Natural killer cell (primary cell): ENCODE results near the gene NEMF. TPM values are rescaled to one million over a fixed set of nuclear protein-coding genes. Genes with fewer than 3 reads are reported as not detected.
"Not testable (repeated sequence)": the region's sequence is repeated elsewhere in the genome, so short reads cannot be mapped to it uniquely, and the experiment has no call there.

Experiments used
- ATAC-seq, 3 donors: fragments of 150-1000 bp in 2 of 3; fragments of 200-7000 bp in 1 of 3; cut with Tn5 transposase; 1 replicate in 1 of 3; 2 replicates in 2 of 3; pipeline ENCODE4 v1.10.0; 2021; ENCODE audit warnings: mild to moderate bottlenecking in 2 of 3, moderate library complexity in 2 of 3
- DNase-seq, 2 donors: peaks; one replicate each; pipeline versions ENCODE4 v3.0.0 to v3.0.0-alpha.2; 2013 to 2021; ENCODE audit warnings: mixed read lengths in 1 of 2
- H3K27ac ChIP-seq: one replicate; pipeline ENCODE4 v1.5.1; 2013; ENCODE audit warnings: mild to moderate bottlenecking, low read length
- H3K27me3 ChIP-seq: one replicate; pipeline ENCODE4 v1.6.1; 2013; ENCODE audit warnings: low read length; ENCODE audit not compliant: control insufficient read depth, insufficient read depth
- H3K36me3 ChIP-seq: one replicate; pipeline ENCODE4 v1.6.1; 2013; ENCODE audit warnings: low read length; ENCODE audit not compliant: control insufficient read depth, insufficient read depth
- H3K4me1 ChIP-seq: one replicate; pipeline ENCODE4 v1.6.1; 2013; ENCODE audit warnings: low read length; ENCODE audit not compliant: control insufficient read depth, insufficient read depth
- H3K4me3 ChIP-seq: one replicate; pipeline ENCODE4 v1.5.1; 2013; ENCODE audit warnings: low read length
- H3K9me3 ChIP-seq: one replicate; pipeline ENCODE4 v1.6.1; 2013; ENCODE audit warnings: low read length; ENCODE audit not compliant: control insufficient read depth, insufficient read depth
- H3K27ac Mint-ChIP-seq, 2 donors: one replicate each; pipeline ENCODE4 v1.8.0; 2022; ENCODE audit warnings: mild to moderate bottlenecking in 2 of 2, mixed read lengths in 2 of 2, moderate library complexity in 1 of 2
- H3K27me3 Mint-ChIP-seq, 2 donors: one replicate each; pipeline ENCODE4 v1.8.0; 2022; ENCODE audit warnings: low read depth in 2 of 2, mixed read lengths in 2 of 2
- H3K36me3 Mint-ChIP-seq: one replicate; pipeline ENCODE4 v1.8.0; 2022; ENCODE audit warnings: mixed read lengths
- H3K4me1 Mint-ChIP-seq, 2 donors: one replicate each; pipeline ENCODE4 v1.8.0; 2022; ENCODE audit warnings: mixed read lengths in 2 of 2
- H3K4me3 Mint-ChIP-seq: one replicate; pipeline ENCODE4 v1.8.0; 2022; ENCODE audit warnings: mild to moderate bottlenecking, moderate library complexity, mixed read lengths
- H3K9me3 Mint-ChIP-seq, 2 donors: one replicate each; pipeline ENCODE4 v1.8.0; 2022; ENCODE audit warnings: mixed read lengths in 2 of 2
- CTCF ChIP-seq: fragments of 200-600 bp; IDR thresholded peaks from one replicate; pipeline ENCODE4 v1.8.0; 2022; ENCODE audit warnings: antibody characterized with exemption
- WGBS: methylation state at CpG from one replicate; pipeline ENCODE4 v1.1.7; 2013; ENCODE audit warnings: missing lambda C conversion rate; ENCODE audit not compliant: insufficient coverage; 5-methylcytosine and 5-hydroxymethylcytosine counted together
- intact Hi-C: fragments of 100-400 bp; cut with micrococcal nuclease; formaldehyde crosslinking; loops from one replicate; pipeline ENCODE4 v1.14.2; 2022
- total RNA-seq, 4 donors: library from RNA; stranded (reverse); fragments of 120-200 nt in 1 of 4; gene quantifications; one replicate each; pipeline versions ENCODE4 v1.2.3 to v1.2.4, GENCODE V29; 2013 to 2022

NEMF gene
- total RNA-seq, 3 donors from 2014 or later (not counting 1 experiment from before 2014, with no cell fraction given), result 120 to 126 (median 122) TPM

- no peaks in the 10 kb centered on the region for H3K4me1 Mint-ChIP-seq
- TF ChIP-seq CTCF, result no peak
- Histone ChIP-seq H3K27ac (no peak overlapping the region), H3K4me3 (no peak overlapping the region), H3K4me1 (no peaks in the 10 kb centered on the region), H3K36me3 (peaks cover 69% of the 10 kb centered on the region), H3K9me3 (no peaks in the 10 kb centered on the region), H3K27me3 (no peaks in the 10 kb centered on the region)
- H3K36me3 Mint-ChIP-seq, result peaks cover 16% of the 10 kb centered on the region
- no peaks in the 10 kb centered on the region for H3K9me3 Mint-ChIP-seq
- ATAC-seq (no peak), DNase-seq (no peak)
- H3K27me3 Mint-ChIP-seq, result no peaks in the 10 kb centered on the region
- WGBS, result no CpG with 5 or more reads among the region's 2 CpGs
- H3K4me3 Mint-ChIP-seq, result no peak overlapping the region
- intact Hi-C loops, result no loop called here
- H3K27ac Mint-ChIP-seq, result peak overlapping the region; percentile 56 to 77
Observed at GRCh38 chr14:49796025-49796424, 56.6 kb downstream of the NEMF start.

GRCh38 chr14:49792618-49793017 lies 60.0 kb downstream of the NEMF start:
- no peak for TF ChIP-seq CTCF
- Mint-ChIP-seq H3K4me1 (peaks cover 0 to 5% of the 10 kb centered on the region in 2 donors), H3K4me3 (no peak overlapping the region), H3K27me3 (no peaks in the 10 kb centered on the region), H3K9me3 (no peaks in the 10 kb centered on the region), H3K27ac (no peak overlapping the region), H3K36me3 (peaks cover 18% of the 10 kb centered on the region)
- DNase-seq, result no peak
- ATAC-seq, result no peak
- WGBS, result 0% methylated on average over 1 of the region's 1 CpG
- Histone ChIP-seq H3K27ac (no peak overlapping the region), H3K27me3 (no peaks in the 10 kb centered on the region), H3K9me3 (no peaks in the 10 kb centered on the region), H3K4me3 (no peak overlapping the region), H3K4me1 (no peaks in the 10 kb centered on the region), H3K36me3 (peaks cover 65% of the 10 kb centered on the region)
- intact Hi-C loops, result no loop called here

- Mint-ChIP-seq H3K27me3 (no peaks in the 10 kb centered on the region), H3K4me1 (peaks cover 0 to 5% of the 10 kb centered on the region in 2 donors), H3K36me3 (peaks cover 28% of the 10 kb centered on the region), H3K9me3 (no peaks in the 10 kb centered on the region), H3K4me3 (no peak overlapping the region), H3K27ac (peak overlapping the region; percentile 19 to 45)
- Histone ChIP-seq H3K4me3 (no peak overlapping the region), H3K4me1 (no peaks in the 10 kb centered on the region), H3K27me3 (no peaks in the 10 kb centered on the region), H3K27ac (no peak overlapping the region), H3K9me3 (no peaks in the 10 kb centered on the region), H3K36me3 (peaks cover 90% of the 10 kb centered on the region)
- TF ChIP-seq CTCF, result no peak
- DNase-seq, result no peak
- intact Hi-C loops, result no loop called here
- 100% methylated on average over 2 of the region's 2 CpGs for WGBS
- no peak for ATAC-seq
Observed at GRCh38 chr14:49786315-49786714, 66.3 kb downstream of the NEMF start.

GRCh38 chr14:49783394-49784014 lies 69.1 kb downstream of the NEMF start:
- Mint-ChIP-seq H3K4me3 (no peak overlapping the region), H3K9me3 (no peaks in the 10 kb centered on the region), H3K36me3 (peaks cover 33% of the 10 kb centered on the region), H3K27me3 (no peaks in the 10 kb centered on the region), H3K4me1 (no peaks in the 10 kb centered on the region), H3K27ac (no peak overlapping the region)
- DNase-seq (no peak), ATAC-seq (no peak)
- Histone ChIP-seq H3K9me3 (no peaks in the 10 kb centered on the region), H3K27me3 (no peaks in the 10 kb centered on the region), H3K4me1 (no peaks in the 10 kb centered on the region), H3K4me3 (no peak overlapping the region), H3K27ac (no peak overlapping the region), H3K36me3 (peaks cover 94% of the 10 kb centered on the region)
- no peak for TF ChIP-seq CTCF
- 95% methylated on average over 3 of the region's 3 CpGs for WGBS
- intact Hi-C loops, result no loop called here

- H3K4me1 ChIP-seq, H3K27me3 ChIP-seq, H3K9me3 ChIP-seq, H3K27ac ChIP-seq, intact Hi-C loops, H3K9me3 Mint-ChIP-seq, H3K4me3 ChIP-seq, DNase-seq, ATAC-seq, H3K4me1 Mint-ChIP-seq, H3K27me3 Mint-ChIP-seq, H3K4me3 Mint-ChIP-seq: not testable (repeated sequence)
- Mint-ChIP-seq H3K27ac (peak overlapping the region; percentile 4 to 39), H3K36me3 (peaks cover 24% of the 10 kb centered on the region)
- H3K36me3 ChIP-seq, result peaks cover 89% of the 10 kb centered on the region
- WGBS, result 97% methylated on average over 6 of the region's 7 CpGs
Observed at GRCh38 chr14:49781040-49781439, 71.5 kb downstream of the NEMF start.
